DND-41 (cell line): ENCODE results near the gene ABCC8.

Experiments
- EZH2 ChIP-seq: IDR thresholded peaks from 3 replicates; pipeline ENCODE4 v1.6.1; 2012; ENCODE audit warnings: borderline replicate concordance, low read depth, mild to moderate bottlenecking, moderate library complexity, low read length, inconsistent platforms; ENCODE audit not compliant: severe bottlenecking
- TF ChIP-seq, protein P1 (sequence below): IDR thresholded peaks from 2 replicates; pipeline ENCODE4 v1.5.1; 2012; ENCODE audit warnings: borderline replicate concordance, low read length, moderate library complexity, mild to moderate bottlenecking; ENCODE audit not compliant: poor library complexity, severe bottlenecking; ENCODE audit errors: extremely low read depth

DNA sequence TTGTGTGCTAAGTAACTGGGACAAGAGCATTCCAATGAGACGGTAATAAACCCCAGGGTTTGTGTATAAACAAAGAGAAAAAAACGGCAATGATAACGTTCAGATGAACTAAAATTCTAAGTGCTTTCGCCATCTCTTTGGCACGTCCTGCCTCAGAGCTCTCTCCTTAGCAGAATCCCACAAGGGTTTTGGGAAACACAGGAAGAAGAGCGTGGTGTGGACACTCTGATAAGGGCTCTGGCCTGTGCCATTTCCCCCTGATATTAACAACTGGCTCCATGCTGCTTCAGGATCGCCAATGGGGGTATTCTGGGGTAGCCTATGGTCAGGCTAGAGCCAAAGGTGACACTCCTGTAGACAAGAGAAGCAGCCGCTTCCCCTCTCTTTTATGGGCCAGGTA lies 18.4 kb downstream of the ABCC8 start:
- TF ChIP-seq, protein P1, sequence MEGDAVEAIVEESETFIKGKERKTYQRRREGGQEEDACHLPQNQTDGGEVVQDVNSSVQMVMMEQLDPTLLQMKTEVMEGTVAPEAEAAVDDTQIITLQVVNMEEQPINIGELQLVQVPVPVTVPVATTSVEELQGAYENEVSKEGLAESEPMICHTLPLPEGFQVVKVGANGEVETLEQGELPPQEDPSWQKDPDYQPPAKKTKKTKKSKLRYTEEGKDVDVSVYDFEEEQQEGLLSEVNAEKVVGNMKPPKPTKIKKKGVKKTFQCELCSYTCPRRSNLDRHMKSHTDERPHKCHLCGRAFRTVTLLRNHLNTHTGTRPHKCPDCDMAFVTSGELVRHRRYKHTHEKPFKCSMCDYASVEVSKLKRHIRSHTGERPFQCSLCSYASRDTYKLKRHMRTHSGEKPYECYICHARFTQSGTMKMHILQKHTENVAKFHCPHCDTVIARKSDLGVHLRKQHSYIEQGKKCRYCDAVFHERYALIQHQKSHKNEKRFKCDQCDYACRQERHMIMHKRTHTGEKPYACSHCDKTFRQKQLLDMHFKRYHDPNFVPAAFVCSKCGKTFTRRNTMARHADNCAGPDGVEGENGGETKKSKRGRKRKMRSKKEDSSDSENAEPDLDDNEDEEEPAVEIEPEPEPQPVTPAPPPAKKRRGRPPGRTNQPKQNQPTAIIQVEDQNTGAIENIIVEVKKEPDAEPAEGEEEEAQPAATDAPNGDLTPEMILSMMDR = no peak
- TF ChIP-seq EZH2 = no peak
